Measurements from ENCODE around the gene NDUFB1.

The NDUFB1 gene

DNA sequence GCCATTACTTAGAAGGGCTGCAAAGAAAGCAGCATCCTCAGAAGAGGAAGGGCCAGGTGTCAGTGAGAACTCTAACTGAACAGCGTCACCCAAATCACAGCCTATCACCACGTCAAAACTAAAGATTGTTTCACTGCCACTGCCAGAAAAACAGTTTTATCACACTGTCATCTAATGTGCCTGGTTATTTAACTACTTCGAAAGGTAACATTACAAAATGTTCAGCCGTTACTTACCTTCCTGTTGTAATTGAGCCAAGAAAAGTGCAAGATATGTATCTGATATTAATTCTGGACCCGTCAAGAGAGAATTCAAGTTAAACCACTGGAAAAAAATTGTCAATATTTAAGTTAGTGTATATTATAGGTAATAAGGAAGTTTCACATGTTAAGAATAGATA, 33.0 kb downstream of the NDUFB1 start:
- FAIRE-seq, result no peak

DNA sequence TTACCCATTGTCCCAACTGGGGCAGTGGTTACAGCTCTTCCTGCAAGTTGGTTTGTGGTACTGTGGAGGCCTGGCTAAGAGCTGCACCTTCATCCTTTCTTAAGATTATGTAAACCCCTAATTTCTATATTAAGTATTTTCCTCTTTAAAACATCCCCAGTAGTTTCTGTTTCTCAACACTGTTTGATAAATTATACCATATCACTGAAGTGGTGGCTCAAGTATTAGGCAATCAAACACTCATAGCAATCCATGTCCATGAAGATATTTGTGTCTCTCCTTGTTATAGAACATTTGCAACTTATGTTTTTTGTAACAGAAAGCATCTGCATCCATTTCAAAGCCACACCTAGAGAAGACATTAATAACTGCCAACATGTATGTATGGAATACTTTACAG, 47.0 kb downstream of the NDUFB1 start:
- no peak for FAIRE-seq

Data from islet of Langerhans (tissue), 1 donor.